C4-2B (cell line): ENCODE results near the gene DUSP5.

ENCODE experiments used
- CTCF ChIP-seq: fragments of 450-650 bp; conservative IDR thresholded peaks from 2 replicates; pipeline ENCODE4 v1.5.1; 2017; ENCODE audit warnings: mild to moderate bottlenecking
- ZFX ChIP-seq: fragments of 450-650 bp; IDR thresholded peaks from 2 replicates; pipeline ENCODE4 v1.6.1; 2017

GRCh38 chr10:110502072-110502845, 4.6 kb downstream of the DUSP5 start:
- no peak for TF ChIP-seq CTCF
- no peak for TF ChIP-seq ZFX
